Daoy (cell line): Measurements from ENCODE around the gene OAS2. TPM values are rescaled to one million over a fixed set of nuclear protein-coding genes. Genes with fewer than 3 reads are reported as not detected.

ENCODE experiments used
- DNase-seq: peaks from one replicate; pipeline ENCODE4 v3.0.0-alpha.2; 2015; ENCODE audit warnings: low read depth
- total RNA-seq: library from RNA; depleted of rRNA; stranded (reverse); fragments of >200 nt; shearing (Covaris generic); gene quantifications from 2 replicates; pipeline ENCODE4 v1.2.3, GENCODE V29; 2014; rRNA removed

Gene OAS2, protein sequence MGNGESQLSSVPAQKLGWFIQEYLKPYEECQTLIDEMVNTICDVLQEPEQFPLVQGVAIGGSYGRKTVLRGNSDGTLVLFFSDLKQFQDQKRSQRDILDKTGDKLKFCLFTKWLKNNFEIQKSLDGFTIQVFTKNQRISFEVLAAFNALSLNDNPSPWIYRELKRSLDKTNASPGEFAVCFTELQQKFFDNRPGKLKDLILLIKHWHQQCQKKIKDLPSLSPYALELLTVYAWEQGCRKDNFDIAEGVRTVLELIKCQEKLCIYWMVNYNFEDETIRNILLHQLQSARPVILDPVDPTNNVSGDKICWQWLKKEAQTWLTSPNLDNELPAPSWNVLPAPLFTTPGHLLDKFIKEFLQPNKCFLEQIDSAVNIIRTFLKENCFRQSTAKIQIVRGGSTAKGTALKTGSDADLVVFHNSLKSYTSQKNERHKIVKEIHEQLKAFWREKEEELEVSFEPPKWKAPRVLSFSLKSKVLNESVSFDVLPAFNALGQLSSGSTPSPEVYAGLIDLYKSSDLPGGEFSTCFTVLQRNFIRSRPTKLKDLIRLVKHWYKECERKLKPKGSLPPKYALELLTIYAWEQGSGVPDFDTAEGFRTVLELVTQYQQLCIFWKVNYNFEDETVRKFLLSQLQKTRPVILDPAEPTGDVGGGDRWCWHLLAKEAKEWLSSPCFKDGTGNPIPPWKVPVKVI
- total RNA-seq = 3.9 and 5.1 TPM in 2 replicates

DNA sequence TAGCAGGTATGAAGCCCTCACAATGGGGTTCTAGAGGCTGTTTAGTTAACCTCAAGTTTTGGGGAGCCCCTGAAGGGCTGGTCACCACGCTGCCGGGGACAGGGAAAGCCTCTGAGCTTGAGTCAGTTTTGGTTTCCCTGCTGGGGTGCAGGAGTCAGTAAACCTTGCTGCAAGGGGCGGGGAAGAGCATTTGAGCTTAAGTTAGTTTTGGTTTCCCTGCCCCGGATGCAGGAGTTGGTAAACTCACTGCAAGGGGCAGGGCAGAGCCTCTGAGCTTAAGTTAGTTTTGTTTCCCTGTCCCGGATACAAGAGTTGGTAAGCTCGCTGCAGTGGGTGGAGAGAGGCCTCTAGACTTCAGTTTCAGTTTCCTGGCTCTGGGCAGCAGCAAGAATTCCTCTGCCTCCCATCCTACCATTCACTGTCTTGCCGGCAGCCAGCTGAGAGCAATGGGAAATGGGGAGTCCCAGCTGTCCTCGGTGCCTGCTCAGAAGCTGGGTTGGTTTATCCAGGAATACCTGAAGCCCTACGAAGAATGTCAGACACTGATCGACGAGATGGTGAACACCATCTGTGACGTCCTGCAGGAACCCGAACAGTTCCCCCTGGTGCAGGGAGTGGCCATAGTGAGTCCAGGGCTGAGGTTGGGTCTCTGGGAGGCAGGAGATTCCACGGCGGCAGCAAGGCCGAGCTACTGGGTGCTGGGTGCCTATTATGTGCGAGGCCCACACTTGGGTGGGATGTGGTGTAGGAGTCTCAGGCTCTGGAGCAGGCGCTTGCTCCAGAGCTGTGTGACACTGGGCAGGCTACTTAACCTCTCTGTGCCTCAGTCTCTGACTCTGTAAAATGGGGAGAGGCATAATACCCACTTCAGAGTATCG lies at the start of gene OAS2:
Gene OAS2 (plus strand): TSS at position 357 of the 878 bp plus-strand sequence. CDS start 90 bp downstream, at position 447.
- peak; percentile 76 for DNase-seq

DNA sequence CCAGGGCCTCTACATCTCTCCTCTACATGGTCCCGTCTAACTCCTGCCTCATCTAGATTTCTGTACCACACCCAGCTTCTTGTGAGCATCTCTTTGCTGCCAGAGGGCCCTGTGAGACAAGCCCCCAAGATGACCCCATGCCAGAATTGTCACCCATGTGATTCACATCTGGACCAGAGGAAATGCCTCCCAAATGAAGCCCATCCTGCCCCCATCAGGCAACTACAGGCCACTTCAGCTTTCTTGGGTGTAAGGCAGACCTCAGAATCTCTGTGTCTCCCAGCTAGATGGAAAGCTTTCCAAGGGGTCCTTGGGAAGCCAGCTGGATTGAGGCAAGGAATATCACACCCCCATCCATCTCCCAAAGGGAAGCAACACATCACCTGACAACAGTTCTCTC lies 49.3 kb upstream of the OAS2 start:
- no peak for DNase-seq

DNA sequence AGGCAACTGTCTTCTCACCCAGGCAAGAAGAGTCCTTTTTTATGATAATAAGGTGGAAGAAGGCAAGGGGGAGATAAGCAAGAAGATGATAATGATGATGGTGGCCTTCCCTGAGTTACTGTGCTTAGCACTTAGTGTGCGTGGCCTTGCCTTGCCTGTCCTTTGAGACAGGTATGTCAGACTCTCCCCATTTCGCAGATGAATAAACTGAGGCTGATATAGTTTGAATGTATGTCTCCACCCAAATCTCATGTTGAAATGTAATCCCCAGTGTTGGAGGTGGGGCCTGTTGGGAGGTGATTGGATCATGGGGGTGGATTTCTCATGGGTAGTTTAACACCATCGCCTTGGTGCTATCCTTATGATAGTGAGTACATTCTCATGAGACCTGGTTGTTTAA lies 48.6 kb upstream of the OAS2 start:
- DNase-seq = no peak

DNA sequence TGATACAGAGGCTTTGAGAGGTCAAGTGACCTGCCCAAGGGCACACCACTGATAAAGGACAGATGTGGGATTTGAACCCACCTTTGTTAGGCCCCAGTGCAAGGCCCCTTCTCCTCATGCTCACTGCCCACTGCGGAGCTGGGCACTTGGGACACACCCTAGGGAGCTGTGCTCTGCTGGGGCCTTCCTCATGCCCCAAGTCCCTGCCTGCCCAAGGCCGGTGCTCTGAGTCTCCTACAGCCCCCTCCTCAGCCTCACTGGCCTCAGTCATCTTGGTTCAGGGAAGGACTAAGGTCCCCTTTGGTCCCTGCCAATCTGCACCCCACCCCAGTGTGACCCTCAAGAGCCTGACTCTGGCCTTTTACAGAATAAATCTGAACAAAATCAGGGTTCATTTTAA lies 48.0 kb upstream of the OAS2 start:
- no peak for DNase-seq

DNA sequence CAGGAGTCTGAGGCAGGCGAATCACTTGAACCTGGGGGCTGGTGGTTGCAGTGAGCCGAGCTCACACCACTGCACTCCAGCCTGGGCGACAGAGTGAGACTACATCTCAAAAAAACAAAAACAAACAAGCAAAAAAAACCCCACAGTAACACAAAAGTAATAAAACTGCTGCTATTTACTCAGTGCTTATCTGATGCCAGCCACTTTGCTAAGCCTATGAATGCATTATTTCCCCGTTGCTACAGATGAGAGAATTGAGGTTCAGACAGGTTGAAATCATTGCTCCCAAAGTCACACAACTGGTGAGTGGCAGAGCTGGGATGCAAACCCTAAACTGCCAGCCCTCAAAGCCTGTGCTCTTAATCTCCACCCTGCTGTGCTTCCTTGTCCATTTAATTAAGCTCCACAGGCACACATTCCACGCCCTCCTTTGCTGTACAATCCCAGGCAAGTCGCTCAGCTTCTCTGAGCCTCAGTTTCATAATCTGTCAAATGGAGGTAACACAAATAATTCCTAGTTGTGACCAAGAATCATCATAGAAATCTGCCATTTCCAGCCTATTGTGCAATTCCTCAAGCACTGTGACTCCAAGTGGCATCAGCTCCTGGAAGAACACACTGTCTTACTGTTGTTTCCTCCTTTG lies 45.7 kb upstream of the OAS2 start:
- DNase-seq = no peak

DNA sequence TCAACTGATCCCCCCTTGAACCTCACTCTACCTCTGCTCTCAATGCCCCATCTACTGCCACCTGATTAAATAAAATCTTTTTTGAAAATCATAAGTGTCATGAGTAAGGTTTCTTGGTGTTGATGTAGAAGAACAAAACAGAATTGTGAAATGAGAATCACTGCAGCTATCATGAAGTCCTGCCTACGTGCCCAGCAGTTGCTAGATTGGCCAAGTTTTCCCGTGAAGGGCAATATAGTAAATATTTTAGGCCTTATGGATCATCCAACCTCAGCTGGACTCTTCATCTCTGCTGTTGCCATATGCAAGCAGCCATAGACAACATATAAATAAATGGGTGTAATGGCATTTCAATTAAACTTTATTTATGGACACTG lies 45.2 kb upstream of the OAS2 start:
- DNase-seq = no peak

DNA sequence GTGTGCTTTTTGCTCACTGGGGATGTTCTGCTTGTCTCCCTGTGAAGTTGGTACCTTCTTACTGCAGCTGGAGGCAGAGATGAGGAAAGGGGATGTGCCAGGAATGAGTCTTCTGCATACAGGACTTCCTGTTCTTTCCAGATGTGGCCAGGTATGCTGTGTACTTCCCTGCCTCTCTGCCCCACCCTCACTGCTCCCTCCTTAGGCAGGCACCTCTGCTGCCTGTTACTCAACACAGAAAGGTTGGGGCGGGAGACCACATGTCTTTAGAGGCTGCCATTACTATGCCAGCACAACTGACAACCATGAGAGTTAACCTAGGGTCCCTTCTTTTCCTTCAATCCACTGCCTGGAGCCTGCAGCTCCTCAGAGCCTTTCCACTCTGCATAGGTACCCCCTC lies 42.1 kb upstream of the OAS2 start:
- no peak for DNase-seq

DNA sequence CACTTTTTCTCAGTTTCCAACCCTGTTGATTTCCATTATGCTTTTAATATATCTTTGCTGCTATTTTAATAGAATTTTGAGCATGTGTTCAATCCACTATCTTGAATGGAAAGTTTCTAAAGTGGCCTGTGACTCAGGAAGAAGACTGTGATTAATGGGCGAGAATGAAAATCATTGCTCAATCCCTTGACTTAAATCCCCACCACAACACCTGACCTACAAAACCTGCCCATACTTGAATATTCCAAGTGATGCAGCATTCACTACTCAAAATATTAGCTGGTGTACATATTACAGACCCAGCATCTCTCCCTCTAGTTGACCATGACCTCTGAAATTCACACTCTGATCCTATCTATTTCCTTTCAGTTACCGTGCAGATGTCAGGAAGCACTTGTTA lies 41.4 kb upstream of the OAS2 start:
- DNase-seq = no peak

DNA sequence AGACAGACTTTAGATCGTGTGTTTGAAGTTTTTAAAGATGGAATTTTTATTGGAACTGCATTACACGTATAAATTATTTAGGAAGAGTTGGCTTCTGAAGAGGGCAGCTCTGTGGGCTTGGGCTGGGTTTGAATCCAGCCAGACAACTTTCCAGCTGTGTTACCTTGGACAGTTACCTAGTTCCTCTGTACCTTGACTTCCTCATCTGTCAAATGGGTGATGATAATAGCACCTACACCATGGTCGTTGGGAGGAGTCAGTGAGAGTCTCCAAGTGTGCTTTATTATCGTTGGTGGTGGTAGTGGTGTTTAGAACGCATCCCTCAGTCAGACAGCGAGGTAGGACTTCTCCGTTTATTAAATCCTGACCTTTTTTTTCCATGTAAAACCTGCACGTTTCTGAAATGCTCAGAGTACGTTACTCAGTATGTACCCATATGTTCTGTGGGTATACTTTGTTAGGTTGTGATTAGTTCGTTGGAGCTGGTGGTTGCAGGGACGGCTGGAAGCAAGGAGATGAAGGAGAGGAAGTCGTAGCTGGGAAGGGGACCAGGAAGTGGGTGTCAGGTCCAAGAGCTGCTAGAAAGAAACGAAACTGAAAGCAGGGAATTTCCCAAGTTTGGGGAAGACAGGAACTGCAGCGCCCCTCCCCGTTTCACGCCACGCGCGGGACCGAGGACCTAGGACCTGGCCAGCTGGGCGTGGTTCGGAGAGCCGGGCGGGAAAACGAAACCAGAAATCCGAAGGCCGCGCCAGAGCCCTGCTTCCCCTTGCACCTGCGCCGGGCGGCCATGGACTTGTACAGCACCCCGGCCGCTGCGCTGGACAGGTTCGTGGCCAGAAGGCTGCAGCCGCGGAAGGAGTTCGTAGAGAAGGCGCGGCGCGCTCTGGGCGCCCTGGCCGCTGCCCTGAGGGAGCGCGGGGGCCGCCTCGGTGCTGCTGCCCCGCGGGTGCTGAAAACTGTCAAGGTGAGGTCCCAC lies 40.3 kb upstream of the OAS2 start, which contains the start of gene OAS3:
Gene OAS3 (plus strand): TSS at position 734 of the 979 bp plus-strand sequence. CDS start 57 bp downstream, at position 791.
- peak; percentile 95 for DNase-seq

DNA sequence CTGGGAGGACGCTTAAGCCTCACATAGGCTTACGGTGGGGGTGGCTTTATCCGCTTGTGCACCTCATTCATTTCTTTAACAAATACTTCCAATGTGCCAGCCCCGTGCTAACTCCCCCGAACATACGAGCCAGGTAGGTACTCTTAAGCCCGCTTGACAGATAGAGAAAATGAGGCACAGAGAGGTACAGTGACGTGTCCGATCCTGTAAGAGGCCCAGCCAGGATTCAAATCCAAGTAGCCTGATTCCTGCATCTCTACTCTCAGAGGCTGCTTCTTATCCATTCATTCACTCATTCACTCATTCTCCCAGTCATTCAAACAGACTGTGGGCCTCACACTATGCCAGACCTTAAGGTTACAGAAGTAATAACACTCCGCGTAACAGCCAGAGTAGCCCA lies 39.6 kb upstream of the OAS2 start:
- no peak for DNase-seq

DNA sequence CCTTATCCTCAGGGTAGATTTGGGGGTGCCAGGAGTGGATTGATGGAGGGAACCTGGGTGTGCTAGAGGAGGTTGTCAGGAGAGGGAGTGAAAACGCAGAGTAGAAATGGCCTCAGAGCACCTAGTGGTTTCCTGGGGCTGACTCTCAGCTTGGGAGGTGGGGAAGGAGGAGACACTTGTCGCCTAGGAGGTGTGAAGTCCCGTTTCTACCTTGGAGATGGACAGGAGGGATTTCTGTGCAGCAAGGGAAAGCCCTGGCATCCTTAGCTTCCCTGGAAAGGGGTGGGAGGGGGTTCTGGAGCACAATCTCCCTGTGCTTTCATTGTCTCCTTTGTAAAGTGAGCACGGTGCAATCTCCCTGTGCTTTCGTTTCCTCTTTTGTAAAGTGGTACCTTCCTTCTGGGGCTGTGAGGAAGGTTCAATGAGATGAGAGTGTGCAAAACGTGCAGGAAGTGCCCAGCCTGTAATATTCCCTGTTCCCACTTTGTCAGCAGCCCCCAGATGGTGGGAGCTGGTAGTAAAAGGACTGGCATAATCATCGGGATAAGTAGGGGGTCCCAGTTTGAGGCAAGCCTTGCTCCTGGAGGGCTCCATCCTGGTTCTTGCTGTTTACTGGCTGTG lies 38.4 kb upstream of the OAS2 start:
- DNase-seq = no peak

DNA sequence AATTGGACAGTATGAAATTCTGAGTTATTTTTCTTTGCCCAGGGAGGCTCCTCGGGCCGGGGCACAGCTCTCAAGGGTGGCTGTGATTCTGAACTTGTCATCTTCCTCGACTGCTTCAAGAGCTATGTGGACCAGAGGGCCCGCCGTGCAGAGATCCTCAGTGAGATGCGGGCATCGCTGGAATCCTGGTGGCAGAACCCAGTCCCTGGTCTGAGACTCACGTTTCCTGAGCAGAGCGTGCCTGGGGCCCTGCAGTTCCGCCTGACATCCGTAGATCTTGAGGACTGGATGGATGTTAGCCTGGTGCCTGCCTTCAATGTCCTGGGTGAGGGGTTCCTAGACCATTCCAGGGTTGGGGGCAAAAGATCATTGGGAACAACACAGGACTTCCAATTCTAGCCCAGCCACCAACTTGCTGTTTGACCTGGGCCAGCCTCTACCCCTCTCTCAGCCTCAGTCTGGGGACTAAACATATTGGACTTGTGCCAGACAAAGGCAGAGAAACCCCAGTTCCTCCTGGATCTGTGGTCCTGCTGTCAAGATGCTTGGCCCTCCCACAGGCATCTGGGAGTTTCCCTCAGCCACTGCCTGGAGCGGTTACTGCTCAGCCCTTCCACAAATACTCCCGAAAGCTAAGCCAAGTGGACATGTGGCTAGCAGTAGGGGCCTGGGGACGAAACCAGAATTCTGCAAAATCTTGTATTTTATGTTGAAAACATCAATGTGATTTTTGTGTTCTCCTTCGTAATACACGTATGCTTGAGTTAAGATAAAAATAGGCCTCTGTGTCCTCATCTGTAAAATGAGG lies 36.6 kb upstream of the OAS2 start:
- no peak for DNase-seq

DNA sequence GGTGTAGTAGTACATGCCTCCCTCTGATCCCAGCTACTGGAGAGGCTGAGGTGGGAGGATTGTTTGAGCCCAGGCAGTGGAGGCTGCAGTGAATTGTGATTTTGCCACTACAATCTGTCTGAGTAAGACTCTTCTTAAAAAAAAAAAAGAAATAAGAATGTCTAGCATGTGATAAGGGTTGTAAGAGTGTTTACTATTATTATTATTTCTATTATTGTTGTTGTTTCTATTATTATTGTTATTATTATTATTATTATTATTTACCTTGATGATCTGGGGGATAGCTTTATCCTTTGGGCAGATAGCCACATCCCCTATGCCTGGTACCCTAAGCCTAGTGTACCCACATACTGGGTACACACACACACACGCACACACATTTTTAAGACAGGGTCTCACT lies 35.7 kb upstream of the OAS2 start:
- no peak for DNase-seq

DNA sequence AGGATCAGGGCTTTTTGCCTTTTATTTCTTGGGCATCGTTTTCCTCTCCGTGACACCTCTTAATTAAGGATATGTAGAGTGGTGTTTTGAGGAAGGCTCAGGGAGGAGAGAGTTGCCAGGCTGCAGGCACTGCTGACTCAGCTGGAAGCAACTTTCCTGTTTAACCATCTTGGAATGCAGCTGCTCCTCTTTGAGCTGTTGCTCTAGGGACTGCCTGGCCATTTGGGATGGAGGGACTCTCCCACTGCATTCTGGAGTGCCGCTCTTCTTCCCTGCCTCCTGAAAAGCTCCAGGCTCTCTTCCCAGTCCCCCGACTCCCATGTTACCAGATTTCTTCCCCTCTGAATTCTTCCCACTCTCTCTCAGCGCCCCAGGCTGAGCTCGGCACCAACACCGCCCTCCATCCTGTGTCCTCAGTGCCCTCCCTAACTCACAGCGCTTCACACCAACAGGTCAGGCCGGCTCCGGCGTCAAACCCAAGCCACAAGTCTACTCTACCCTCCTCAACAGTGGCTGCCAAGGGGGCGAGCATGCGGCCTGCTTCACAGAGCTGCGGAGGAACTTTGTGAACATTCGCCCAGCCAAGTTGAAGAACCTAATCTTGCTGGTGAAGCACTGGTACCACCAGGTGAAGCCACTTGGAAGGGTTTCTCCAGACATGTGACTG lies 34.2 kb upstream of the OAS2 start:
- DNase-seq = no peak

DNA sequence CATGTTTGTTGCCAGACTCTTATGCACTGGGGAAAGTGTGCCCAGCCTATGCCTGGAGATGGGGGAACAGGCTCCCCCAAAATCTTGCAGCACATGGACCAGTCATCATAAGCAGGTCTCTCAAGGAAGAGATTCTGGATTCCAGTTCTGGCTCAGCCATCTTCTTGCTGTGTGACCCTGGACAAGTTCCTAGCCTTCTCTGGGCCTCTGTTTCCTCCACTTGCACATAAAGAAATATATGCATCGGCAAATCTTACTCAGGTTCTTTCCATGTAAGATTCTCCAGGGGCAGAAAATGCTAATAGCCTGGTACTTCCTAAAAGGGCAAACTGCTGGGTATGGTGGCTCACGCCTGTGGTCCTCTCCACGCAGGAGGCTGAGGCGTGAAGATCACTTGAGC lies 32.8 kb upstream of the OAS2 start:
- DNase-seq = no peak

DNA sequence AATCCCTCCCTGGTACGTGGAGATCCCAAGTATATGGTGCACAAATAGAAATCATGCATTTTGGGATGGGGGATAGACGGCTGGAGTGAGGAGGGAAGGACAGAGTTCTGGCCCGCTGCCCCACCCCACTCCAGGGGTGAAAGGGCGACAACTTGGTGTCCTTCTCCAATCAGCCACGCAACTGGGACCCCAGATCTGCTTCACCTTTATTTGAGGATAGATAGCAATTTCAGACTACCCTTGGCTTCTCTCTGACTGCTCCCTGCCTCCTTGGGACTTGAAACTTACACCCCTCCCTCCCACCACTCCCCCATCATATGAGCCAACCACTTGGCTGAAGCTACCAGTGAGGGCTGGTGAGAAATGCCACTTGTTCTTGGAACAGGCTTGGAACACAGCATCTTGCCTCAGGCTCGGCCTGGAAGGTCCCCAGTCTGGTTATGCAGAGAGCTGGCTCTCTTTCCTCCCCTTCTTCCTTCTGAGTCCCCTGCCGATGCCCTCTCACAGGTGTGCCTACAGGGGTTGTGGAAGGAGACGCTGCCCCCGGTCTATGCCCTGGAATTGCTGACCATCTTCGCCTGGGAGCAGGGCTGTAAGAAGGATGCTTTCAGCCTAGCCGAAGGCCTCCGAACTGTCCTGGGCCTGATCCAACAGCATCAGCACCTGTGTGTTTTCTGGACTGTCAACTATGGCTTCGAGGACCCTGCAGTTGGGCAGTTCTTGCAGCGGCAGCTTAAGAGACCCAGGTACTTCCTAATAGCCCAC lies 31.9 kb upstream of the OAS2 start:
- no peak for DNase-seq

DNA sequence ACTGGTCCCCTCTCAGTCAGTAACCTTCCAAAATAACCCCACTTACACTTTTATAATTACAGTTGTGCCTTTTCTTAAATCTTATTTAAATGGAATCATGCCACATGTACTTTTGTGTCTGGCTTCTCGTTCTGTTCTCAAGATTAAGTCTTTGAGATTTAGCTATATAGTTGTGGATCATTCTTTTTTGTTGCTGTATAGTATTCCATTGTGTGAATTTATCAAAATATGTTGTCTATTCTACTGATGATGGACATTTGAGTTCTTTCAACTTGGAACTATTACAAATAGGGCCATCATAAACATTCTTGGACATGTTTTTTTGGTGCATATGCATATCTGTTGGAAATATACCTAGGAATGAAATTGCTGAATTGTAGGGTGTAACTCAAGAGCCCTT lies 31.0 kb upstream of the OAS2 start:
- no peak for DNase-seq

DNA sequence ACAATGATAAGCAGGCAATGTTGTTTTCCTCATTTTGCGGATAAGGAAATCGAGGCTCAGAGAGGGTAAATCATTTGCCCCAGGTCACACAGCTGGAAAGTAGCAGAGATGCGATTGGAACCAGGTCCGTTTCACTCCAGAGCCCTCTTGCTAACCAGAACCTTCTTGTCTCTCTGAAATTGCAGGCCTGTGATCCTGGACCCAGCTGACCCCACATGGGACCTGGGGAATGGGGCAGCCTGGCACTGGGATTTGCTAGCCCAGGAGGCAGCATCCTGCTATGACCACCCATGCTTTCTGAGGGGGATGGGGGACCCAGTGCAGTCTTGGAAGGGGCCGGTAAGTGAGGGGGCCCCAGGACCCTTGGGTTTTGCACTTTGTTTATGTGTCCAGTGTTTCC lies 30.6 kb upstream of the OAS2 start:
- no peak for DNase-seq
